HG02678 (cell line): Measurements from ENCODE around the gene MYB.
A peak's percentile ranks its signal among the peaks of the same experiment; 100 is the strongest.
"Not testable (repeated sequence)": the region's sequence is repeated elsewhere in the genome, so short reads cannot be mapped to it uniquely, and the experiment has no call there.

Experiments
- ATAC-seq: cut with Tn5 transposase; IDR thresholded peaks from one replicate; pipeline ENCODE4 v1.9.1; 2021; ENCODE audit warnings: mild to moderate bottlenecking, moderate library complexity; ENCODE audit not compliant: unreplicated experiment

MYB gene

GRCh38 chr6:135180542-135181332, at the start of gene MYB:
Gene MYB, plus strand, starts transcription at chr6:135181308. Its CDS starts 206 bp downstream, at chr6:135181514.
- peak; percentile 35 for ATAC-seq

DNA sequence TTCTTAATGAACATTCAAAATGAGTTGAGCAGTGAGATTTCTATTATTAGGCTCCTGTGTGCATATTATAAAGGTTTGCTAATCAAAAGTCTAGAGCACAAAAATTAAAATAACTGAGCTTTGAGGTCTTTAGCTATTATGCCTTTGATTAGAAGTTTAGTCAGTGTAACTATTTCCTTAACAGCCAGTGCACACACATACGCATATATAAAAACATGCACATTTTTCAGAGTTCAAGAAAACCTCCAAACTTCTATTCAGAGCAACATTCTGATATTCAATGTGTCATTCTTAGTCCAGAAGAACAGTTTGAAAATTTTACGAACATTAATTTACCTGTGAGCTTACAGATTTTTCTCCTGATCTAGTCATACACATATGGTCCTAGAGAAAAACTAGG, 48.3 kb upstream of the MYB start:
- no peak for ATAC-seq

DNA sequence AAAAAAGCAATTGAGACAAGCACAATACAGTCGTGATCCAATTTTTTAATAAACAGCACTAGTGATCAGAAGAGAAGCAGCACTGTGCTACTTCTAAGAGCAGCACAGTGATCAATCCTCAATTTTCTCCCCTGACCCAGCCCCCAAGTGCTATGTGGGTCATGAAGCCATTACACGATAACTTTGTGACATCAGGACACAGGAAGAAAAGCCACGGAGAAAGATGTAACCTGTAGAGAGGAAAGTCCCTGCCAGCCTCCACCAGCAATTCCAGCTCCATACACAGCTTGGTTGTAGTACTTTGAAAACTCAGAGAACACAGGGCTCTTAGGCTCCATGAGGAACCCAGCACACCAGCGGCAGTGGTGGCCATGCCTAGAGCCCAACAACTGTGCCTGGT, 45.3 kb upstream of the MYB start:
- no peak for ATAC-seq

GRCh38 chr6:135137826-135138225, 43.3 kb upstream of the MYB start:
- no peak for ATAC-seq

DNA sequence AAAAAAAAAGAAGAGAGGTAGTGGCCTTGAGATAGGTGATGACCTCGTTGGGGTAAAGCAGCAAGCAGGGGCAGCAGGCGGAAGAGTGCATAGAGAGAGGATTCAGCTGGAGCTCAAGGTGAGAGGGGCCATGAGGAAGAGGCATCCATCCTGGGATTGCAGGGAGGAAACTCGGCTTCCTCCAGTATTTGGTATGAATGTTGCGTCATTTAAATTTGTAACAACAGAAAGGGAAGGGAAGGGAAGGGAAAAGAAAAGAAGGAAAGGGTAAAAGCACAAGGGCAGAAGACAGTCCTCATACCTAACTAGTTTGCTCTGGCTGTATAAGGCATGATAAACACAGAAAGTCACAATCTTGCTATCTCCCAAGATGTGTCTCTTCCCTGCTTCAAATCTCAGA, 39.9 kb upstream of the MYB start:
- ATAC-seq = no peak

GRCh38 chr6:135141728-135142127, 39.4 kb upstream of the MYB start:
- peak; percentile 51 for ATAC-seq

DNA sequence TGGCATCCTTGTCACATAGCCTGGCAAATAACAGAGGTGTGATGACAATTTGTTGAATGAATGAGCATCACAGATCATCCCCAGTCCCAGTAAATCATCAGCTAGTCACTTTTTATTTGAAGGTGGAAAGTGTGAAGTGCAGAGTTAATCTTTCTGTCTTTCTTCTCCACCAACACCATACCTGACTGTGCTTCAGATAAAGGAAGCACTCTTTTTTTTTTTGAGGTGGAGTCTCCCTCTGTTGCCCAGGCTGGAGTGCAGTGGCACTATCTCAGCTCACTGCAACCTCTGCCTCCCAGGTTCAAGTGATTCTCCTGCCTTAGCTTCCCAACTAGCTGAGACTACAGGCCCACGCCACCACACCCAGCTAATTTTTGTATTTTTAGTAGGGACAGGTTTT, 38.9 kb upstream of the MYB start:
- peak; percentile 1 for ATAC-seq

GRCh38 chr6:135144673-135145062, 36.4 kb upstream of the MYB start:
- no peak for ATAC-seq

DNA sequence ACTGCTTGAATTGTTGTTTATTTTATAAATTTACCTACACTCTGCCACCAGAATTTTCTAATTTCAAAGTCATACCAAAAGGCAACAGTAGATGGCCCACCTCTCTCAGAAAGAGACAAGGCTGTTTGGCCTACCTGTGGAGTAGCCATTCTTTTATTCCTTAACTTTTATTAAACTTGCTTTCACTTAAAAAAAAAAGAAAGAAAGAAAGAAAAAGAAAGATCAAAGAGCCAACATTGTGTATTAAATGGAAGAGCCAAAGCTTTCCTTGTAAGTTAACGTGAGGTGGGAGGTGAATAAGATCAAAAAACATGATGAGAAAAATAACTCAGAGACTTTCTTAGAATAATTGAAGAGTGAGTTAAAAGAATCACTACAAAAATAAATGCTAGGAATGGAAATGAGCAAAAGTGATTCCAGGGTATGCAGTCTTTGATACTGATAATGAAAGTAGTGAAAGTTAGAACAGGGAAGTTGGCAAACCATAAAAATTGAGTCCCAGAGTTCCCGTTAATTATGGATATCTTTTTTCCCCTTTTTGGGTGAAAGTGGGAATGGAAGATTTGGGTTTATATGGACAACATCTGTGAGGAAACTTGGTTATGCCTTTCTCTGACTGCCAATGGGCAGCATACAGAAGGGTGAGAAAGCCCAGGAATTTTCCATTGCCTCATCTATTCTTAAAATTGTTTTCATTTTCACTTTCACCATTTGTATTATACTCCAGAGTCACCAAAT, 35.9 kb upstream of the MYB start:
- peak; percentile 34 for ATAC-seq

DNA sequence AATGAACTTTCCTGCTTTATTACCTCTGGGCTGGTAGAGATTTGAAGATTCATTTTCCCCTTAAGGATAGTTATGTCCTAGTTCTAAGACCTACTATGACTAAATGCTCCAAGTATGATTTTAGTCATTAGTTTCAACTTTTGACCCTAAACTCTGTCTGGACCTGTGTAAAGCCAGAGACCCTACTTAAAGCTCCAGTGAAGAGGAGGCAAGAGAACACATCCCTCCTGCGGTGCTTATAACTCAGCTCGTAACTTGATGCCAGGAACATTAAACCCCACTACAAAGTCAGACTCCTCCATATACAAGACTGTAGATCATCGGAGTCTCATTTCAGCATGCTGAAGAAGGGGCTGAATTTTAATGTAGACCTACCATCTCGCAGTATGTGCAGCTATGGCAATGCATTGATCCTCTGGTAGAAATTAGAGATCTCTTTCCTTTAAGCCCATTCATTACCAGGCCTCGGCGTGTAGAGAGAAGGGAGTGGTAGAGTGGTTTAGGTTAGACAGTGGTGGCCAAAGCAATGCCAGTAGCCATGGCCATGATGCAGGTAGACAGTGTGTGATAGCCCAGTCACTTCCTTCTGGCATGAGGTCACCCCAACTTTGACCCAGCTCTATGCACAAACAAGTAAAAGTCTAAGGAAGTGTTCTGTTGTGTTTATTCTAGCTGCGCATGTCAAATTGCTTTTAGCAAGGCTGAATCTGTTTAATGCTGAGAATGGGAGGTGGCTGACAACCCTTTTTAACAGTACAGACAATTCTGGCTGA, 34.8 kb upstream of the MYB start:
- ATAC-seq = no peak

DNA sequence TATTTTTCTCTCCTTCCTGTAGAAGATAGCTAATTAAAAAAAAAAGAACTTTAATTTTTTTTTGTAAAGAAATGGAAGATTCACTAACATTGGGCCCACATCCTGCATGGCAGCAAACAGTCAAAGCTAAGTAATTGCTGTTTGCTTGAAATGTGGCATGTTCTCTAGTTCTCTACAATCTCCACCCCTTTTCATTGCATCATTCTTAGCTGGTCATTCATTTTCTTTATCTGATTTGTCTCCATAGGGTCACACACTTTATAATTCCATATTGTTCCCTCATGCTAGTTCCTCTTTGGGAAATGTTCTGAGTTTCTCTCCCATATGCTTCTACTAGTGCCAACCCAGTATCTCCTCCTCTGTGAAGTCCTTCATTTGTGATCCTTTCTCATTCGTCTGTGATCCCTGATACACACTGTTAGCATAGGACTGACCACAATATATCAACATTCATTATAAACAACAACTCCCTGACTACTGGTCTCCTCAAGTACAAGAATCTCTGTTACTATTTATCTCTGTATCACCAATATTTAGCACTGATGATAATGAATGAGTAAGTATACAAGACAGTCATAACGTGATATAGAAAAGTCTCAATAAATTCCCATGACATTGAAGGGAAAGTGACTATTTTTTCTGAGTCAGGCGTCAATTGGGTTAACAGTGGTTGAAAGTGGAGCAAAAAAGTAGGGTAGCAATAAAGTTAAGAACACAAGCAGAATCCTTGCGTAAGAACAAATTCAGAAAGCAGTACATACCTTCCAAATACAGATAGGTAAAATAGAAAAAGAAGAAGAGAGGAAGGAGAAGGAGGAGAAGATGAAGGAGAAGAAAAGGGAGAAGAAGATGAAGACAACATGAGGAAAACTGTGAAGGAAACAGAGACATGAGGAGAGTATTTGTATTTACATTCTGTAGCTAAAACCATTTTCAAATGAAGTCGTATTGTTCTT, 33.2 kb upstream of the MYB start:
- ATAC-seq = no peak

- no peak for ATAC-seq
Observed at GRCh38 chr6:135148889-135149288, 32.2 kb upstream of the MYB start.

DNA sequence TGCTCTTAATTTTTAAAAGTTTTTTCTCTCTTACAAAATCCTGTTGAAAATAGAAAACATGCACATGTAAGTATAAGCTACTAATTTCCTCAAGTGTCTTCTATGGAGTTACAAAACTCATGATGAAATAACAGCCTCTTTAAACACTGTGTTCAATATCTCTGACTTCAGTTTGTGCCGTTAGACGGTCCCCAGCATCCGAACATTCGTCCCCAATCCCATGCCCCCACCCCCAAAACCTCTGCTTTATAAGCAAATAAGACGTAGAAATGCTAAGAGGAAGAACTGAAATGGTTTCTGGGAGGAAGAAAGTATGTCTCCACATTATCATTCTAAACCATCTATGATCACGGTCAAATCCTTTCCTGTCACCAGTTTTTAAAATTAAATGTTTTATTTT, 31.7 kb upstream of the MYB start:
- no peak for ATAC-seq

- ATAC-seq = not testable (repeated sequence)
Observed at GRCh38 chr6:135150481-135150880, 30.6 kb upstream of the MYB start.

DNA sequence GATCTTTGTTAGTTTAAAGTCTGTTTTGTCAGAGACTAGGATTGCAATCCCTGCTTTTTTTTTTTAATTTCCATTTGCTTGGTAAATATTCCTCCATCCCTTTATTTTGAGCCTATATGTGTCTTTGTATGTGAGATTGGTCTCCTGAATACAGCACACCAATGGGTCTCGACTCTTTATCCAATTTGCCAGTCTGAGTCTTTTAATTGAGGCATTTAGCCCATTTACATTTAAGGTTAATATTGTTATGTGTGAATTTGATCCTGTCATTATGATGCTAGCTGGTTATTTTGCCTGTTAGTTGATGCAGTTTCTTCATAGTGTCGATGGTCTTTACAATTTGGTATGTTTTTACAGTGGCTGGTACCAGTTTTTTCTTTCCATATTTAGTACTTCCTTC, 27.0 kb upstream of the MYB start:
- not testable (repeated sequence) for ATAC-seq

DNA sequence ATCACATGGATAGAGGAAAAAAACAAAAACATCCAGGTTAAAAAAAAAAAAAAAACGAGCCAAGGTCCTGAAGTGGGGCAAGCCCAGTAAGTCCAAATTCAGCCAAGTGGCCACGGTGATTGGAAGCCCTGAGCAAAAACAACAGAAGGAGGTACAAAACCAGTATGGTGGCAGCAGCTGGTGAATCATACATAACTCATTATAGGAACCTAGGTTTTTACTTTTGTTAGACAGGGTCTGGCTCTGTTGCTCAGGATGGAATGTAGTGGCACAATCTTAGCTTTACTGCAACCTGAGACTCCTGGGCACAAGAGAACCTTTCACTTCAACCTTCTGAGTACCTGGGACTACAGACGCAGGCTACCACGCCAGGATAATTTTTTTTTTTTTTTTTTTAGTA, 22.7 kb upstream of the MYB start:
- no peak for ATAC-seq

DNA sequence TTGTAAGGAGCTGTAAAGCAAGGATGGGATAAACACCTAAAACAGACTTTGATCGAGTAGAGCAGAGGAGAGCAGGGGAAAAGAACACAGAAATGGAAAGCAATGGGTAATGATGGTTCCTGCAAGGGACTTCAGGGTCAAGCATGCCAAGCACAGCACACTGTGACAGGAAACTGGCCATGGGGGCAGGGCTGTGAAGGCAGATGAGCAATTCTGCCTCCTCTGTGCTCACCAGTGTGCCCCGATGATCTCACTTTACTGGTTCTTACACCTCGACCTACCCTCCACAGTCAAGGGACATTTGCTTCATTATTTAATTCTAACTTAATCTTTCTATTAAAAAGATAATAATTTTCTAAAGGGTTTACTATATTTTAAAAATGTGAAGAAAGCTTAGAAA, 21.6 kb upstream of the MYB start:
- ATAC-seq = no peak

- ATAC-seq = no peak
Observed at GRCh38 chr6:135161411-135162395, 19.4 kb upstream of the MYB start.

DNA sequence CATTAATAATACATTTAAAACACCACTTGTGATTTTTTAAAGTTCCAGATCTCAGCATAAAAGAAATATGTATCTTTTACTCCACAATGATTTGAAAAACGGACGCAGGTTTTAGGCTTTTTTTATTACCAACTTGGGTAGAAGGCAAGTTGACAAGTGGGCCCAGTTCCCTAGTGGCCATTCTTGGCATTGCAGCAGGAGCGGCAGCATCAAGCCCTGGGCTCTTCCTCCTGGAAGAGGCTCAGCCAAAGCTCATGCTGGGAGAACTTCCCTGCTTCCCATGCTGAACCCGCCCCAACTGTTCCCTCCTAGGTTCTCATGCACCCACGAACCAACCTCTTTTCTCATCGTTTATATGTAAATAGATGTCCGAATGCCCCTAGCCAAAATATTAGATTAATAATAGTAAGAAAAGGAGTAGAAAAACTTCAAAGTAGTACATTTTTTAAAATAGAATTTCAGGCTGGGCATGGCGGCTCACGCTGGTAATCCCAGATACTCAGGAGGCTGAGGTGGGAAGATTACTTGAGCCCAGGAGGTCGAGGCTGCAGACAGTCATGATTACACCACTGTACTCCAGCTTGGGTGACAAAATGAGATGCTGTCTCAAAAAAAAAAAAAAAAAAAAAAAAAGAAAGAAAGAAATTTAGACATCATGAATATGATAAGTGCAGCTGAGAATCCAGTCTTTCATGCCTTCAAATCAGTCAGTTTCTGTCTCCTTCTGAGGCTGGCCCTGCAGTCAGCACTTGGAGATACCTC, 18.2 kb upstream of the MYB start:
- ATAC-seq = no peak
